SU-DHL-6 (cell line): ENCODE measurements around the gene NBPF26.
"Not testable (repeated sequence)": the region's sequence is repeated elsewhere in the genome, so short reads cannot be mapped to it uniquely, and the experiment has no call there.

Experiments
- CTCF ChIP-seq: fragments of 200-600 bp; sonication (generic); IDR thresholded peaks from one replicate; pipeline ENCODE4 v1.5.1; 2017; ENCODE audit warnings: antibody characterized with exemption, mild to moderate bottlenecking, low read length, moderate library complexity; ENCODE audit not compliant: insufficient read depth, poor library complexity, severe bottlenecking
- EZH2phosphoT487 ChIP-seq: fragments of 200-600 bp; sonication (generic), shearing (Covaris generic); conservative IDR thresholded peaks from 2 replicates; pipeline ENCODE4 v1.6.1; 2018; ENCODE audit warnings: mild to moderate bottlenecking, antibody characterized with exemption, low read length, moderate library complexity, mixed read lengths

DNA sequence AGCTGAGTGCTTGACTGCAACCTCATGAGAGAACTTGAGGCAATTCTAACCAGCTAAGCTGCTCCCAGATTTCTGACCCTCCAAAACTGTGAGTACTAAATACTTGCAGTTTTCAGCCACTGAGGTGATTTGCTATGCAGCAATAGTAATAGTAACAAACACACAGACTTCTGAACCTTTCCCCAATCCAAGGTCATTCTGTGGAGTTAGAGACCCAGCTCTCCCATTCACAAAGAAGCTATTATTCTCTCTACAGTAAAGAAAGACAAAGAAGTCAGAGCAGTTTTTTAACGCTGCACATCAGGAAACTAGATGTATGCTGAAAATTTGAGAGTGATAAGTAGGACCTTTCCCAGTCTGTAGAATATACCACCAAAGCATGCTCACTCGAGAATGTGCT, 38.1 kb upstream of the NBPF26 start:
- TF ChIP-seq EZH2phosphoT487, CTCF: not testable (repeated sequence)
